ENCODE measurements around the gene EPAS1. TPM values are rescaled to one million over a fixed set of nuclear protein-coding genes. Genes with fewer than 3 reads are reported as not detected.

EPAS1 gene
- total RNA-seq, 1 donor from 2014 or later: 48.5 TPM

DNA sequence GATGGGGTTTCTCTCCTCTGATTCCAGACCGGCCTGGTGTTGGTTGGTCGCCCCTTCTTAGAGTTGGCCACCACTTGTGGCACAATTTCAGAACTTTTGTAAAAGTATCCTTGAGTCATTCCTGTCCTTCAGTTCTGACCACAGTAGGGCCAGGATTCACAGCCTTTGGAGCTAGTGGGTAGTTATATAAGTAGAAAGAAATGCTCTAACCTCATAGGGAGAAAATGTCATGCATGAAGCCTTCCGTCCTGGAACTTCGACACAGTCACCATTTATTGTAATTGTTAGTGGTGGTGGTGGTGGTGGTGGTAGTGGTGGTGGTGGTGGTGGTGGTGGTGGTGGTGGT is 65.4 kb downstream of the EPAS1 start:
- no peak for DNase-seq (ENCODE audit: low read depth)

DNA sequence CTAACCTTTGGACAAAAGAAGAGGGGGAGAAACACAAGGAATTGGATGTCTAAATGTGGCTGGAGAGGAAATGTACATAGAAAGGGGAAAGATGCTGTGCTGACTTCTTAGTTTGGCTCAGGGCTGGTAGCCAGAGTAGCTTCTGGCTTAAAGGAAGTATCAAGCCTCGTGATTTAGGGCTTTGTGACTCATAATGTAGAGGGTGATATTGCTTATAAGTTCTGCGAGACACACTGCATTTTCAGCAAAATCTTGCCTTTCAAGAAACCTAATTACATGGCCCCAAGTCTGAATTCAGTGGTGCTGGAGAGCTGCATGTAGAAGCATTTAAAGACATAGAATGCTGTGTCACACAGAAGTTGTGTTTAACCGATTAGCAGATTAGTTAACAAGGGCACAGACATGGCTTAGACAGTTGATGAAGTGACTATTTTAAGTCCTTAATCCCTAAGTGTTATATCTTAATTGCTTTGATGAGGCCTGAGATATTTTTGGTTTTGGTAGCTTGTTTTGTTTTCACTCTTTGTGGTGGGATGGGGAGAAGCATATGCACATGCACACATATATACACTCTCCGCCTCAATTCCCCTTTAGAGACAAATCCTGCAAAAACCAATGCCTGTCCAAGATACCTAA is 66.4 kb downstream of the EPAS1 start:
- peak; percentile 33 for DNase-seq (ENCODE audit: low read depth)

DNA sequence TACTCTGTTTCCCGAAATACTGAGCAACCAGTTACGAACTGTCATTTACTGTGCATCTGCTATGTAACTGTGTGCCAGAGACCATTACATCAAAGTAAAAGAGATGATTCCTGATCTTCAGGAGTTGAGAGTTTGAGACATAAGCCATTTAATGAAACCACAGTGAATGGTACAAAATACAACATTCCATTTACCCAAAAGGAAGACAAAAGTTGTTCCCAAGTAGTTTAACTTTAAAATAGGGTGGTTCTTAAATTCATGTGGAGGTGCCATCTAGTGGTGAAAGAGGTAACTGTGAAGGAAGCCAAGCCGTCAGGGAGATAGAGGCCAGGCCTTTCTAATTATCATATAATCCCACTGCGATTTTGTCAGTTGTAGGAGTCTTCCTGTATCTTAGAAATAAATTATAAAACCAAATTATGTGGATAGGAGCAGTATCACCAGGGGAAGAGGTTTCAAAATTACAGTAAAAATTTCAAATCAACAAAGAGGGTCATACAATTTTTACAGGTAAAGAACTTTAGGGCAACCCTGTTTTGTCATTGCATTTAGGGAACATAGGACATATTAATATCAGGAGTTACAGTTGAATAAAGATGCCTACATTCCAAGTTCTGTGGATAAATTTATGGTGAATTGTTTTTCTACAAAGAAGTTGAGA is 67.7 kb downstream of the EPAS1 start:
- peak; percentile 70 for DNase-seq (ENCODE audit: low read depth)

DNA sequence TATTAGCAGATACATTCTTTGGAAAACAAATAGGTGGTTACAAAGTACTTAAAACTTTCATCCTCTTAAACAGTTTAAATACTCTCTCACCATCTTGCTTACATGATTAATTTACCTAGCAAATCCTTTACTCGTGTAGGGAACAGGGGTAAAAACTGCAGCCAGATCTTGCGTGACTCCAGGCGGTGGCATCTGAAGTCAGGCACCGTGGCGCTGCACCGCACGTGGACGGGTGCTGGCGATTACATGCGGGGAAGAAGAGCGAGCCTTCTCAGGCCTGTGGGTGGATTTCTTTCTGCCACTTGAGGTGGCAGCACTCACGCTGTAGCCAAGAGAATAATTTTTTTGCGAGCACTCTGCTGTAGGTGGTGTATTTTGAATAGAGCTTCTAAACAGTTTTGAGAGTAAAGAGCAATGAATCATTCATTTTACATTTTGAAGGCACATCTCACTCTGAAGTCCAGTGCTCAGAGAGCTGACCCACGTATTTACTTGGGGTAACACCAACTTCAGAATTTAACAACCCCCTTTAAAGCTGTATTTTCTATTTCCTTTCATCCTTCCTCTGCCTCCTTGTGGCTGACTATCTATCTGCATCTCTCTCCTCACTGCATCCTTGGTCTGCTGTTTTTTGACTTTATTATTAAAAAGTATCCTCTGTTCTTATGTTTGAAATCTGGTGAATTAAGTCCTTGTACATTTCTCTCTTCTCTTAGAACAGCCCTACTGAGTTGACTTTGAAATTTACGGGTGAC is 68.9 kb downstream of the EPAS1 start:
- DNase-seq (ENCODE audit: low read depth): peak; percentile 20

DNA sequence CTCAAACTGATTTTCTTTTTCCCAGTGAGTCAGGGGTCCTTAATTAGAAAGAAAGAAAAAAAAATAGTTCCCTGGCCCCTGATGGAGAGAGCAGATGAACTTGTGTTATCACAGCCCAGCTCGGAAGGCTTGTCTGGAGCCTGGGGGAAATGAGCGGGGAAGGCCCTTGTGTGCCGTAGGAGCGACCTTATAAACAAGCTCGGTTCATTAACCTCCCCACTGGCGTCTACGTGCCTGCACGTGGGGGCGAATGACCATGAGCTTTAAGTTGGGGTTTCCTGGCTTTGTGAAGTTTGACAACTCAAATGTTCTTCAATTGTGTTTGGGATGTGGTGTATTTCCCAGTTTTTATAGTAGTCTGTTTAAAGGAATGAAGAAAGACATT is 69.5 kb downstream of the EPAS1 start:
- DNase-seq (ENCODE audit: low read depth): no peak

DNA sequence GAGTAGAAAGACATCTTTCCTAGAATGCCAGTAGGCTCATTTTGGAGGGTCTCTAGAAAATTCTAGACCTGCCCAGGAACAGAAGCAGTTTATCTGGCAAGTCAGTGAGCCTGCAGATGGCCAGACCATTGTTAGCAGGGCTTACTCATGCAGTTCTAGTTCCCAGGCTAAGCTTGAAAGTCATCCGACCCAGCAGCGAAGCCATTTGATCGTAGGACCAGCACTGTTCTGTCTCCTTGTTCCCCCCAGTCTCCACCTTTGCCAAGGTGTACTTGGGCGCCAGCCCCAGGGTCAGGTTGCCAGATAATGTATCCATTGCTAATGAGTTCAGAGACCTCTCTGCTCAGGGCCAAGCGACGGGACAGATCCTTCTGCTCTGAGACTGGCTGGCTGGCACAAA is 70.1 kb downstream of the EPAS1 start:
- DNase-seq (ENCODE audit: low read depth): no peak

DNA sequence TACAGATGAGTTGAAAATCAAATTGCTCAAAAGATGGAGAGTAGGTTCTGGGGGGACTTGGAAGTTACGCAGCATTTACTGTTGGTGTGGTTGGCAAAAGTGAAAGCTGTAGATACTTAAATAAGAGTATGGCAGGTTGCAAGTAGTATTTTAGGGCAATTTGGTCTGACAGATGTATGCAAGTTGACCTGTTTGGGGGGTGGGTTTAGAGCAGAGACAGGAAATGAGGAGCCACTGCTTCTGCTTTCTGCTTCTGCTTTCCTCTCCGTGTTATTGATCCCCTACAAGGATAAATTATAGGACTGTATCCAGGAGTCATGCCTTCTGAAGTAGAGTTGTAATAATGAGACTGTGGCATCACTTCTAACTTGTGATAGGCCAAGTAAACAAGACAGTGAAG is 71.2 kb downstream of the EPAS1 start:
- no peak for DNase-seq (ENCODE audit: low read depth)

DNA sequence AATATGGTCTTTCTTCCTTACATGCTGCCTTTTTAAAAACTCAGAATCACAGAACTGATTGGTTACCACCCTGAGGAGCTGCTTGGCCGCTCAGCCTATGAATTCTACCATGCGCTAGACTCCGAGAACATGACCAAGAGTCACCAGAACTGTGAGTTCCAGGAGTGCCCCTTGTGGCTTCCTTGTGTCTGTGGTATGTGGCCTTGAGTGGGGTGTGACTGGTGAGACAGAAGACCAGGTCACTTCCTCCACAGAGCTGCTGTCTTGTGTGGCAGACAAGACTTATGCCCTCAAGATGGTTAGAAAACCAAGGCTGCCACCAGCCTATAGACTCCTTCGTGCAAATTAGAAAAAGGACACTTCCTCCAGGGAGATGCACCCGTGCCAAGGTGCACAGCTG is 72.6 kb downstream of the EPAS1 start:
- DNase-seq (ENCODE audit: low read depth): peak; percentile 26

DNA sequence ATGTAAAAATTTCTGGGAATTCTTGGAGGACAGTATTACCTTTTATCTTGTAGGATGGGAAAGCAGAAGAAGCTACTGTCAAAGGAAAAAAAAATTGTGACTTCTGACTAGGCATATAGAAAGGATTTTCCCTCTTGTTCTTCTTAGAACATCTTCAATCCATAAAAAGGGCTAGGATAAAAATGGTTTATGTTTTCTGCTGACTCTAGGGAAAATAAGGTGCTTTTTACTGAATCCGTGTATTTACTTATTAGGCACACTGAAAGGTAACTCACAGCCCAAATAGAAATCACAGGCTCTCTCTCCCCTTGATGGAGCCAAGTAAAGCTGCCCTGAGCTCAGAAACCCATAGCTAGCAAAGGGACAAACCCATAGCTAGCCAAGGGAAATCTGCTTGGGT is 74.6 kb downstream of the EPAS1 start:
- DNase-seq (ENCODE audit: low read depth): no peak

DNA sequence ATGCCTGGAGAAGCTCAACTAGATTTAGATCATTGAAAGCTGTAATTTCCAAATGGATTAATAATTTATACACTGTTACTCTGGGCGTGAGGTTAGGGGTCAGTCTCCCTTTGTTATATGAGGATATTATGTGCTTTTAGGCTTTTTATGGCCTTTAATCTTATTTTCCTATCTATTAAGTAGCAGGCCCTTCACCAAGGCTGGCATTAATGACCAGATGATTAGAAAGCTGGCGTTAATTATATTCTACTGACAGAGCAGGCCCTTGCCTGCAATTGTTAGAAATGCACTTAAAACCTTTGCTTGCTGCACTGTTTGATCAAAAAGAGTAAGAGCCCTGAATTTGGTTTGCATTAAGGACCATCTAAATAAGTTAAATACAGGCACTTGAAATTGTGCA is 75.3 kb downstream of the EPAS1 start:
- no peak for DNase-seq (ENCODE audit: low read depth)

DNA sequence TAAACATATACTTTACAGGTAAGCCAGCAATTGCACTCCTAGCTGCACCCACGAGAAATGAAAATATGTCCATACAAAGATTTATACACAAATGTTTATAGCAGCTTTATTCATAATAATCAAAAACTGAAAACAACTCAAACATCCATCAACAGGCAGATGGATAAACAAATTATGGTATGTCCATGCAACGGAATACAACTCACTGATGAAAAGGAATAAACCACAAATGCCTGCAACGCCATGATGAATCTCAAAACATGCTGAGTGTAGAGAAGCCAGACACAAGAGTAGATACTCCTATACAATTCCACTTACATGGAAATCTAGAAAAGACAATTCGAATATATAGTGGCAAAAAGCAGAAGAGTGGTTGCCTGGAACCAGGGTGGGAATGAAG is 76.0 kb downstream of the EPAS1 start:
- DNase-seq (ENCODE audit: low read depth): no peak

DNA sequence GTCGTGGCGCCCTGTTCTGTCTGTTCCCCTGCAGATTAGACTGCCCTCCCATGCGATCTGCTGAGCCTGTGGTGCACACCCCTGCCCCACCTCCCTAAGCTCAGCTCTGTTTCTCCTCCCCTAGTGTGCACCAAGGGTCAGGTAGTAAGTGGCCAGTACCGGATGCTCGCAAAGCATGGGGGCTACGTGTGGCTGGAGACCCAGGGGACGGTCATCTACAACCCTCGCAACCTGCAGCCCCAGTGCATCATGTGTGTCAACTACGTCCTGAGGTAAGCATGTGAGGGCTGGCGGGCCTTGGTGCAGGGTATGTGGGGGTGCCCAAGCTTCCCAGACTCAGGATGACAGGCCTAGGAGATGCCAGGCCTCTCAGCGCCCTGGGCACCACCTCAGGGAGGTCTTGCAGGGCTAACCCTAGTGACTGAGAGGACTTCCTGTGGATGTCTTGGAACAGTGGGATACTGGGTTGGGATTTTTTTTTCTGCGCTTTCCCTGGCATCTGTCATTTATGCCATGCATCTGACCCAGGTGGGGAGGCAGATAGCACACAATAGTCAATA is 78.4 kb downstream of the EPAS1 start:
- DNase-seq (ENCODE audit: low read depth): no peak

DNA sequence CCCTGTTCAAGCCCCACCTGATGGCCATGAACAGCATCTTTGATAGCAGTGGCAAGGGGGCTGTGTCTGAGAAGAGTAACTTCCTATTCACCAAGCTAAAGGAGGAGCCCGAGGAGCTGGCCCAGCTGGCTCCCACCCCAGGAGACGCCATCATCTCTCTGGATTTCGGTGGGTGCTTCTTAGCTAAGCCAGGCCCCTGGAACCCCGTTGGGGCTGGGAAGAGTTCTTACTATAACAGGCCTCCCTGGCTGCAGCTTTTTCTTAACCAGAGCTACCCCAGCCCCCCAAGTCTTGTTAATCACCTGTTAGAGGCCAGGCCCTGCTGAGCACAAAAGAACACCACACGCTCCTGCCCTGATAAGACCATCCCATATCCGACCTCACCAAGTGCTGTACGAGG is 79.4 kb downstream of the EPAS1 start:
- DNase-seq (ENCODE audit: low read depth): no peak

DNA sequence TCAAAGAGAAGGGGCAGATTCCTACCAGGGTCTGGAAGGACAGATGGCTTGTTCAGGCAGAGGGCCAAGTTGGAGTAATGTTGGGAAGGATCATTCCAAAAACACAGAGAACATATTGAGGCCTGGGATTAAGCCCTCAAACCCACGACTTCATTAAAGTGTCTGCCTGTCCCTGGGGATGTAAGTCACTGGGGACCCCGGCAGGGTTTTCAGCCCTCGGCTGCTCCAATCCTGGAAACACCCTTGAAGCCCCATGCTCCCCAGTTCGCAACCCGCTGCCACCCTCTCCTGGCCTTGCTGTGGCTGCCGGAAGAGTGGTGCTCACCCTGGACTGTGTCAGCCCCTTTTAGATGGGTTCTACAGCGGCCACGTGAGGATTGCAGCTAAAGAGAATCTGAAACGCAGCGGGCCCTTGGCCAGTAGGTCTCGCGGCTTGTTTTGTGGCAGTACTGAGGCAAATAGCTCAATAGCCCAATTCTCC is 79.9 kb downstream of the EPAS1 start:
- DNase-seq (ENCODE audit: low read depth): peak; percentile 63

DNA sequence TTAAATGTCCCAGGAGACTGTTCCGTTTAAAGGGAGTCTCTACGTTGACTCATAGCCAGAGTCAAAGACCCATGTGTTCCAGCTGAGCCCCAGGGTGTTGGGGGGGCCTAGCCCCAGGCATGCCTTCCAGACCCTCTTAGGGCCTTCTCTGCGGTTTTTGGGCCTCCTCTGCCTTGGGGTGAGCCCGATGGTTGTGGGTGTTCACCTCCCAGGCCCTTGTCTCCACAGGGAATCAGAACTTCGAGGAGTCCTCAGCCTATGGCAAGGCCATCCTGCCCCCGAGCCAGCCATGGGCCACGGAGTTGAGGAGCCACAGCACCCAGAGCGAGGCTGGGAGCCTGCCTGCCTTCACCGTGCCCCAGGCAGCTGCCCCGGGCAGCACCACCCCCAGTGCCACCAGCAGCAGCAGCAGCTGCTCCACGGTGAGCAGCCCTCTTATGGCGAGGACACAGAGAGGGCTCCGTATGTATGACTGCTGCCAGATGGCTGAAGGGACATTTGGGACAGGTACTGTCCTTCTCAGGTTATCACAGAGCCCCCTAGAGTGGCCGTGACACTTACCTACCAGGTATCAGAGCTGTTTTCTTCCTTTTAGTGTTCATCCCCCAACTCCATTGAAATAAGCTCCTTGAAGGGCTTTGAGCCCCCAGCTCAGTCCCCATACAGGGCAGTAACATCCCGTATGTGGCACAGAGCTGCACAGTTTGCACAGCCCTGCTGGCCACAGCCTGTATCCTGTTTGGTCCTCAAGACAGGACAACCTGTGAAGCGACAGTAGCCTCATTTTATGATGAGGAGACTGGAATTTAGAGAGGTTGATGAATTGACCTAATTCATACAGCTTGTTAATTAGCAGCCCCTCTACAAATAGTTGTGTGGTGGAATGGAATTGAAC is 80.7 kb downstream of the EPAS1 start:
- DNase-seq (ENCODE audit: low read depth): no peak

DNA sequence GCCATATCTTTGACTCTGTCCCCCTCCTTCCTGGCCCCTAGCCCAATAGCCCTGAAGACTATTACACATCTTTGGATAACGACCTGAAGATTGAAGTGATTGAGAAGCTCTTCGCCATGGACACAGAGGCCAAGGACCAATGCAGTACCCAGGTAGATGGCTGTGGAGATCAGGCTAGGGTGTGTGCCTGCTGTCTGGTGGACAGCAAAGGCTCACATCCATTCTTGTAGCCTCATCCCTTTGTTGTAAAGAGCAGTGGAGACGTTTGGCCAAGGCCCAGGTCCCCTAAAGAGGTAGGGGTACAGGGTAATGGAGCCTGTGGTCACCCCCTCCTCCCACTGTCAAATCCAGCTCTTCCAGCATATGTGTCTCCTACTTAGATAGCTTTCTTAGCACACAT is 81.4 kb downstream of the EPAS1 start:
- no peak for DNase-seq (ENCODE audit: low read depth)

DNA sequence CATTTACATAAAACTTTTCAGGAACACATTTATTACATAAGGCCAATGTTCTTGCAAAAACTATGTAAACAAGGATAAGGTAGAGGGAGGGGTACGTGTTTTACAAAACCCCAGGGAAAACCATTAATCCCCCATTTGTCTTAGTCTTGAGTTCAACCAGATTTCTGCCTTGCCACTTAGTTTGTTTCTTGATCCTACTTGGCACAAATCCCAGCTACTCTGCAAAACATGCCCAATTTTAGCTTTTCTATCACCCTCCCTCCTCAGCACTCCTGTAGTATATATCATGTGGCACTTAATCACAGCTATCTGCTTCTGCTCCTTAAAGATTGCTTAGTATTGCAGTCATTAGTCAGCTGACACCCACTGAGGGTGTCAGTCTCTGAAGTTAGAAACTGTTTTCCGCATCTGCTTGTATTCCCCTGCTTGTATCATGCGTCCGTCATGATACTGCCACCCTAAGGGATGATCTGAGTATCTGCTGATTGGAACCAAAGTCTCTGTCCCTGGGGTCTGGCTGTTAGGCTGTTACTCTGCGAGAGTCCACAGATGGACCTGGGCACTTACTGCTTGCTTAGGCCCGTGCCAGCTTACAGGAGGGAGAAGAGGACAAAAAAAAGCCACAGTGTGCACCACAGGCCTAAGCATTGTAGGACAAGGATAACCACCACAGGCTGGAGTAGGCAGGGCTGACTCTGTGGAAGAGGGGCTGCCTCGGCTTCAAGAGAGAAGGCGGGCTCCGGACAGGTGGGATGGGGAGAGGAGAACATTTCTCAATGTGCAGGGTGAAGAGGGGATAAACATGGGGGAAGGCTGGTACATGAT is 82.2 kb downstream of the EPAS1 start:
- peak; percentile 69 for DNase-seq (ENCODE audit: low read depth)

DNA sequence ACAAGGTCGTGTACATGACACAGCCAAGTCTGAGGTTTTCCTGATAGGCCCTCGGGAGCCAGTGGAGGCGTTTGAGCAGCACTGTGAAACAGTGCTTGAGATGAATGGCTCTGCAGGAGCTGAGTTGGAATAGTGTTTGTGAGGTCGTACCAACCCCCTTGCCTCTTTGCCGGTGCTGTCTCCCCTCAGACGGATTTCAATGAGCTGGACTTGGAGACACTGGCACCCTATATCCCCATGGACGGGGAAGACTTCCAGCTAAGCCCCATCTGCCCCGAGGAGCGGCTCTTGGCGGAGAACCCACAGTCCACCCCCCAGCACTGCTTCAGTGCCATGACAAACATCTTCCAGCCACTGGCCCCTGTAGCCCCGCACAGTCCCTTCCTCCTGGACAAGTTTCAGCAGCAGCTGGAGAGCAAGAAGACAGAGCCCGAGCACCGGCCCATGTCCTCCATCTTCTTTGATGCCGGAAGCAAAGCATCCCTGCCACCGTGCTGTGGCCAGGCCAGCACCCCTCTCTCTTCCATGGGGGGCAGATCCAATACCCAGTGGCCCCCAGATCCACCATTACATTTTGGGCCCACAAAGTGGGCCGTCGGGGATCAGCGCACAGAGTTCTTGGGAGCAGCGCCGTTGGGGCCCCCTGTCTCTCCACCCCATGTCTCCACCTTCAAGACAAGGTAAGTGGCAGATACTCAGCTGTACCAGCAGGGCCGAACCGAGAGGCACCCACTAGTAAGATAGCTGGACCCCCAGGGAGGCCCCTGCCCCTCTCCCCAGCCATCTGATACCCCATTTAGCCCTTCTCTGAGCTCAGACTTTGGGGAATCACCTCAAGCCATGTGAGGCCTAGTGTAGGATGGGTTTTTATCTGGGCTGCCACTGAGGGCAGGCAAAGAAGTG is 83.1 kb downstream of the EPAS1 start:
- DNase-seq (ENCODE audit: low read depth): no peak

DNA sequence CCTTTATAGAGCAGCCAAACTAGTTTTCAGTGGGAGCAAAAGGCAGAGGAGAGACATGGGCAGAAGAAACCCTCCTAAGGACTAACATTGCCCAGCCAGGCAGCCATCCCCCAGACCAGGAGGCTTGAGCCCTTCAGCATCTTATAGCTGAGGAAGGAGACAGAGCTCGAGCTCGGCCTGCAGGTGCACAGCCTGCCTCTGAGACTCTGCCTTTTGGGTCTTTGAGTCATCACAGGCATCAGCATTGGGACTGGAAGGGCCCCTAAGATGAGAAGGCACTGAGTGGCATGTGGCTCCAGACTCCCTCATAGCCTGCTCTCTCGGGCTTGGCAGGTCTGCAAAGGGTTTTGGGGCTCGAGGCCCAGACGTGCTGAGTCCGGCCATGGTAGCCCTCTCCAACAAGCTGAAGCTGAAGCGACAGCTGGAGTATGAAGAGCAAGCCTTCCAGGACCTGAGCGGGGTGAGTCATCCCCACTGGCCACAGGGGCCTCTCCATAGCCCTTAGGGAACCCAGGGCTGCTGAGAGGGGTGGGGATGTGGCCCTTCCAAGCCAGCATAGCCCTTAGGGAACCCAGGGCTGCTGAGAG is 84.1 kb downstream of the EPAS1 start:
- peak; percentile 82 for DNase-seq (ENCODE audit: low read depth)
